Ureter (tissue), 1 donor: ENCODE data around the gene HOXA1. TPM values are rescaled to one million over a fixed set of nuclear protein-coding genes. Genes with fewer than 3 reads are reported as not detected.

ENCODE experiments used
- DNase-seq: peaks from one replicate; pipeline ENCODE4 v3.0.0-alpha.2; 2020; ENCODE audit warnings: low spot score
- total RNA-seq: library from RNA; stranded (reverse); gene quantifications from one replicate; pipeline ENCODE4 v1.2.4, GENCODE V29; 2023
- donor health status: DM: yes; HTN: yes; CAD: no.

The HOXA1 gene
- total RNA-seq, 1 donor from 2014 or later: 18.8 TPM

- DNase-seq: no peak
Measured at GRCh38 chr7:27092819-27093110, 3.0 kb downstream of the HOXA1 start.

- DNase-seq: no peak
Measured at GRCh38 chr7:27091941-27092818, 3.6 kb downstream of the HOXA1 start.

- DNase-seq: no peak
Measured at GRCh38 chr7:27091105-27091504, 4.7 kb downstream of the HOXA1 start.

GRCh38 chr7:27088002-27088922 lies 7.5 kb downstream of the HOXA1 start:
- no peak for DNase-seq

DNA sequence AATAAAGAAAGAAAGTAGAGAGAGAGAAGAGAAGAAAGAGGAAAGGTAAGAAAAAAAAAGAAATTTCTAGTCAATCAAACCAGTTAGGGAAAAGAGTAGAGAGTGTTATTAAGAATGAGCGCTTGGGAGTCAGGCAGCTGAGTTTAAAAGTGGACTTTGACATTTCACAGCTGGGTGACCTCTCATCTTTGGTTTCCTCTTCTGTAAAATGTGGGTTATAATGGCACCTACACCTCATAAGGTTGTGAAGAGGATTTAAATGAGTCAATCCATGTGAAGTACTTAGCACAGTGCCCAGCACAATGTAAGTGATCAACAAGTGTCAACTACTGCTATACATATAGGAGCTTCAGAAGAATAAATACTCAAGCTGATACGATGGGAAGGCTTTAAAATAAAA lies 12.2 kb downstream of the HOXA1 start:
- no peak for DNase-seq

DNA sequence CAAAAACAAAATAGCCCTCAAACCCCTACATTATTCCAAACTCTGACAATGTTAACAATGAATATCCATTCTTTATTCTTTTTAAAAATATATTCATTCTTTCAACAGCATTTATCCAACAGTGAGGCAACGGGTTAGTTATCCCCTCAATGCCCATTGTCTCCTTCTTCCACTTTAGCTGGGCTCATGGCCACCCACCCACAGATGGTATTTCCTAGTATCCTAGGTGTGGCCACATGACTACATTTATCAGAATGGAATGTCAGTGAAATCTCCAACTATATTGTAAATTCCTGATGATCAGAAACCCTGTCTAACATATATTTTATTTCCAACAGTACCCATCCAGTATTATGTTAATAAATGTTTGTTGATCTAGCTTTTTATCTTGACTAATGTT lies 13.6 kb downstream of the HOXA1 start:
- no peak for DNase-seq

- no peak for DNase-seq
Measured at GRCh38 chr7:27080844-27081436, 14.9 kb downstream of the HOXA1 start.

DNA sequence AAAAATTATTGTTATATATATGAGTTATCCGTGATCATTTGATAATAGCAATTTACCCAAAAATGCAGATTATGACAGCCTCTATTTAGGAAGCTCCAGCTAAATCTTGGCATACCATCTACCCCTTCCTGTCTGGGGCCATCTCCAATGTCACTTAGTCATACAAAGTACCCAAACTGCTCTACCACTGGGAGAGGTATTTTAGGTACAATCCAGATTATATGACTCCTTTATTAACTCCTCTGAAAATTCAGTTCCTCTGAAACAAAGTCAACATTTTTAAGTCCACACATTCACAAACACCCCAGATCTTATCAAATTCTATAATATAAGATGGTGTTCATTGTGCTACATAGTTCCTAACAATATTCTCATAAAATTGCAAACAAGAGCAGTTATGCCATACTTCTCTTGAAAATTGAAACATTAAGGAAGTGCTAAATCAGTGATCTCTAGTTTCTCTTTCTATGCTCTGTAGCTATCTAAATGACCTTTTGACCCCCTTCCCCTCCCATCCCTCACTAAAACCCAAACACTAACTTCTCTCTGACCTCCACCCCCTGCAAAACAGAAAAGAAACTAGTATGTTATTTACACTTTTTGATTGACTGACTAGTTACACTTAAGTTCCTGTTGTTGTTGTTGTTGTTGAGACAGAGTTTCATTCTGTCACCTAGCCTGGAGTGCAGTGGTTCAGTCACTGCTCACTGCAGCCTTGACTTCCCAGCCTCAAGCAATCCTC lies 16.4 kb downstream of the HOXA1 start:
- no peak for DNase-seq

DNA sequence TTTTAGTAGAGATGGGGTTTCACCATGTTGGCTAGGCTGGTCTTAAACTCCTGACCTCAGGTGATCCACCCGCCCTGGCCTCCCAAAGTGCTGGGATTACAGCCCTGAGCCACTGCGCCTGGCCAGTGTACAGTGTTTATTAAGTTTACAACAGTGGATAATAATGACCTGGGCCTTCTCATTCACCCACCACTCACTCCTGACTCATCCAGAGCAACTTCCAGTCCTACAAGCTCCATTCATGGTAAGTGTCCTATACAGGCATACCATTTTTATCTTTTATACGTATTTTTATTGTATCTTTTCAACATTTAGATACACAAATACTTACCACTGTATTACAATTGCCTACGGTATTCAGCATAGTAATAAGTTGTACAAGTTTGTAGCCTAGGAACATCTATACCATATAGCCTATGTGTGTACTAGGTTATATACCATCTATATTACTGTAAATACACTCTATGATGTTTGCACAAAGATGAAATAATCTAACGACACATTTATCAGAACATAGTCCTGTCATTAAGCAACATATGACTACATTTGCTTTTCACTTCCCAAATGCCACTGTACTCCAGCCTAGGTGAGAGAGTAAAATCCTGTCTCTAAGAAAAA lies 17.1 kb downstream of the HOXA1 start:
- no peak for DNase-seq

DNA sequence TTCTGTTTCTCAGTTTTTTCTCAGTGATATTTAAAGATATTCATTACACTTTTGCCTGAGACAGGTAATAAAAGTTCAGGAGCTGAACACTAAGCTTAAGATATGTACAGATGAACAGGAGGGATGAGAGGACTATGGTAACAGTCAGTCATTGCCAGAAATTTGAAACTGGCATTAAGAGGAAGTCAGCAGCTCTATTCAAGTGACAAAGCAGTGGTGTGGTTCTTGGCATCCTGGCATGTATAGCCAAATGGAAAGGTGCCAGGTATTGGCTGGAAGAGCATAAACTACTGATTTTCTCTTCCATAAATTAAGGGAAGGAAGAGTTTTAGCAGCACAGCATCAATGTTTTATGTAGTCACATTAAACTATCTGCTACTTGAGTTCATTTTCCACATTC lies 22.7 kb downstream of the HOXA1 start:
- no peak for DNase-seq

DNA sequence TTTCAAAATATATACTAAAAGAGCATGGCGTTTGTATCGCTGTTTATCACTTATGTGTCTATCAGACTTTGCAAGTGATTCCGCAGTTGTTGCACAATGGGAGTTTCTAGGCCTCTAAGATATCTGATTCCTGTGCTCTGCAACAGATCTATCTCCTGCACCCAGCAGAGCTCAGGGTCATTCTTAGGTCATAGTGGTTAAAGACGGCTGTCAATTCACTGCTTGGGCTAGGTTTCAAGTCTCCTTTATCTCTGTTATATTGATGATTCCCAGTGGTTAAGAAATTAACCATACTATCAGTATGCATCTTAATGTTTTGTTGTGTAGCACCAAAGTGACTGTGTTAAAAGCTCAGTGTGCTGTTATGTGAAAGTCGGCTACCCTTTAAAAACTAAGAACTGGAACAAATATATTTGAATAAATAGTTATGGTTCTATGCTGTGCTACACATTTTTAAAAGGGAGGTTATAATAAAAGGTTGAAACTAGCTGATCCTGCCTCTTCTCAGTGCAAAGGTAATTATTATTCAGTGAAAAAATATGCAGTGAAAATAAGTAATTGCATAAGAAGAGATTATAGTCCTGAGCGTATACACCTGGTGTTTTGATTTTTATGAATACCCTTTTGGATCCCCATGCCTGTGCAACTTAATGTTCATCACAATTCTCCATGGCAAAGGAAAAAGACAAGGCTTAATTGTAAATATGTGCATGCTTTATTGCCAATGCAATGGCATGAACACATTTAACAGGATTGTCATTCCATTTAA lies 24.0 kb downstream of the HOXA1 start:
- no peak for DNase-seq

- no peak for DNase-seq
Measured at GRCh38 chr7:27068259-27068658, 27.5 kb downstream of the HOXA1 start.

DNA sequence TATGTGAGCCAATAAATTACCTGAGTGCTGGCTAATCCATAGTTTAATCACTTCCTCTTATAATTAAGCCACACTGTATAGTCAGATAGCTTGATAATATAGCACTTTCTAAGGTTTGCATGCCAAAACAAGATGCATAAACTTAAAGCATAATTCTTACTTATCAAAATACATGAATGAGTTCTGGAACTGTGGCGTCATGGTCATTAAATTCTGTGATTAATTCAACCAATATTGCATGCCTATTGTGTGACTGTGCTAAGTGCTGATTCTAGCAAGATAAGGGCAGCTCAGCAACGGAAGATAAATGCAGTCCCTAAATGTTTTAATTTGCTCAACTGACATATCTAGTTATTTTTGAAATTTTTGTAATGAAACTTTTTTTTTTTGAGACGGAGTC lies 29.7 kb downstream of the HOXA1 start:
- no peak for DNase-seq

DNA sequence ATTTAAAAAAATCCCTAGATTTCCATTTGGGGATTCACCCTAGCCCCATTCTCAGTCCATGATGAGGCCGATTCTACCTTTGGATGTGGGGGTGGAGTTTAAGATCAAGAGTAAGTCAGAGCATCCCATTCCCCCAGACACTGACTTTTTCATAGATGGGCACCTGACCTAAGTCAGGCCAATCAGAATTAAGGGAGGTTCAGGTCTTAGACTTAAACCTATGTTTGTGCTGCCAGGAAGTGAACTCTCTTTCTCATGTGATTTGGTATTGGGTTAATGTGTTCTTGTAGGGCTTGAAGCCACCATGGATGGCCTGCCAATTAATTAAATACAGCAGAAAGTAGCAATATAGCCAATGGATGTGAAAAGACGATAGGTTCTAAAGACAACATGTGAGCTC lies 30.1 kb downstream of the HOXA1 start:
- no peak for DNase-seq

GRCh38 chr7:27064661-27065060 lies 31.1 kb downstream of the HOXA1 start:
- no peak for DNase-seq

DNA sequence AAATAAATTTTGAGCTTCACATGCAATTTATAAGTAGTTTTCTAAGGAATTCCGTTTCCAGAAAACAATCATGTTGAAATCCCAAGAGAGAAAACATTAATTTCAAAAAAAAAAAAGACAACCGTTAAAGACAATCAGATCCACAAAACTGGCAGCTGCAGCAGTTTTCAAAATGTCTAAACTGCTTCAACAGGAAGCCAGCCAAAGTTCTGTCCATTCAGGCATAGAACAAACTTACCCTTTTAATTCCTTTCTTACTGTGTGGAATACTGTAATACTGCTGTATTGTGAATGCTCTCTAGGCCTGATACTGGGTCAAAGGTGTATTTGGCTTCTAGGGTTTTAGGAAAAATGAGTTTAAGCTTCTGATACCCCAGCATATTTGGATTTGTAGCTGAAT lies 31.6 kb downstream of the HOXA1 start:
- no peak for DNase-seq

- DNase-seq: no peak
Measured at GRCh38 chr7:27062946-27063345, 32.9 kb downstream of the HOXA1 start.

DNA sequence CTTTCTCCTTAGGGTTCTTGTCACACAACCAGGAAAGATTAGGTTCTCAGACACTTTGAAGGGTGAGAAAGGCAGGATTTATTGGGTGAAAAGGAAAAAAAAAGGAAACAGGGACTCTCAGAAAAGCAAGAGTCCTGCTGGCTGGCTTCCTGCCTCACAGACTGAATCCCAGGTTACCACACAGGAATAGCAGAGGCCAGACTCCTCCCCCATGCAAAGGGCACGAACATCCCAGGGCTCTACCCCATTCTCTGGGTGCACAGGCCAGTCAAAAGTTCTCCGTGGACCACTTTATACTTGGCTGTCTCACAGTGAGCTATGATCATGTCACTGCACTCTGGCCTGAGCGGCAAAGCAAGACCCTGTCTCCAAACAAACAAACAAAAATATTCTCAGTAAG lies 42.6 kb downstream of the HOXA1 start:
- DNase-seq: no peak

- no peak for DNase-seq
Measured at GRCh38 chr7:27051451-27051850, 44.3 kb downstream of the HOXA1 start.

- DNase-seq: no peak
Measured at GRCh38 chr7:27048438-27048837, 47.4 kb downstream of the HOXA1 start.
